Measurements from ENCODE around the gene RPP21.
A peak's percentile ranks its signal among the peaks of the same experiment; 100 is the strongest.
"Not testable (repeated sequence)": the region's sequence is repeated elsewhere in the genome, so short reads cannot be mapped to it uniquely, and the experiment has no call there.

RPP21 gene

DNA sequence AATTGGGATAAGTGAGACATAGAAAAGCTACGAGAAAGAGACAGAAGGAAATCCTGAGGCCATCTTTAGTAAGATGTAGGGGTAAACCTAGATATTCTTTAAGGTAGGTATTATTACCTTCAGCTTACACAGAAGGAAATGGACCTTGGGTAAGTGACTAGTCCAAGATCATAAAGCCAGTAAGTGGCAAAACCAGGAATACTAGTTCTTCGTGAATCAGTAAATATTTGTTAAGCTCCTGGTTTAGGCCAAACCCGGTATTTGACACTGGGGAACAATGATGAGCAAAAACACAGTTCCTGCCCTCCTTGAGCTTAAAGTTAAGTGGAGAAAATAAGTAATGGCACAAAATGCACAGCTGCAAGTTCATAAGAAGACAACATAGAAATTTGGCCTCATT, 13.0 kb upstream of the RPP21 start:
- no peak for DNase-seq

DNA sequence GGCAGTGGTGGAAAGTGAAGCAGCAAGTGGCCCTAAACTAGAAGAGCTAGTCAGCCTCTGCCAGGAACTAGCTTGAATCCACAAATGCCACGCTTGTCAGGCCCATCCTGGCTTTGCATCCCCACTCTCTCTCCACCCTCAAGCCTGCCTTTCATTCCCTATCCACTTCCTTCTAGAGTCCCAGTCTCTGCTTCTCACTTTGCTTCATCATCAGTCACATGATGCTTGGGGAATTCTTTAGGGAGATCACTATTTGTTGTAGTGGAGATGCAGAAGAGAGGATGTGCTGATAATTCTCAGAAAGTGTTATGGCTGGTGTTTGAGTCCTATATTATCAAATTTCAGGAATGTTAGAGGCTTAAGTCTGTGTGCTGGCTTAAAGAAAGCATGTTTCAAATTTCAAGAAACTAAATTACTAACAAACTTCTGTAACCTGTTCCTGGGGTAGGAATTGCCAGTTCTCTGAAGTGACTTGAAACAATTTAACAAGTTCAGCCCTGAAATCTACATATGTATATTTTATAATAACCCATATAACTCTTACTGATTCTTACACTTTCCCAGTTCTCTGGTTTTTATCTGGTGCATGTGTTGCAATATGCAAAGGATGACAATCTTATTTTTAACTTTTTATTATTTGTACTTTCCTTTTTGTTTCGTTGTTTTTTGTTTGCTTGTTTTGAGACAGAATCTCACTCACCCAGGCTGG, 10.7 kb upstream of the RPP21 start:
- no peak for DNase-seq

DNA sequence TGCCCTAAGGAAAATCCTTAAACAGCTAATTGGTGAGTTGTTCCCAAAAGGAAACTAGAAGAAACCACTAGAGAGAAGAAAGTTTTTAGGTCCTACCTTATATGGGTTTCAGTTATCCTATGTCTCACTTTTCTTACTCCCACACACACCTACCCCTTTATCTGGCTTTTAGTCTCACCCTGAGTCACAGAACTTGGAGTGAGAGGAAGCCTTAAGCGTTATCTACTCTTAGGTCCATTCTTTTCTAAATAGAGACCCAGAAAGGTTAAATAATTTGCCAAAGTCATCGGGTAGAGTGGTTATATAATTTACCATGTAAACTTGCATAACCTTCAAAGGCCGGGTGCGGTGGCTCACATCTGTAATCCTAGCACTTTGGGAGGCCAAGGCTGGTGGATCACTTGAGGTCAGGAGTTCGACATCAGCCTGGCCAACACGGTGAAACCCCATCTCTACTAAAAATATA, 4.3 kb upstream of the RPP21 start:
- DNase-seq, result no peak

DNA sequence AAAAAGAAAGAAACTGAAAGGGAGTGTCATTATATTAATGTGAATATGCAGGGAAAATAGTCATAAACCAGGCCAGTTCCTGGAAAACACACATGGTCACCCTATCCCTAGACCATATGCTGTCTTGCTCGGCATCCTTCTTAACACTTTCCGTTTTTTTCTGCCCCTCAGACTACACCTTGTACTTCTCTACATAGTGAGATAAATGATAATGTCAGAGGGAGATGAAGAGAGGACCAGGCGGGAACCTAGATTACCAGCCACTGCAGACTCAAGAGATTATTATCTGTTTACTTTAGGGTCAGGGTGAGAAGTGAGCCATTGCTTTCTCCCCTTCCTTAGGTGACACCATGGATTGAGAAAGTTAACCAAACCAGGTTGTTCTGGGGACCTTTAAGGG, 3.7 kb upstream of the RPP21 start:
- DNase-seq, result no peak

DNA sequence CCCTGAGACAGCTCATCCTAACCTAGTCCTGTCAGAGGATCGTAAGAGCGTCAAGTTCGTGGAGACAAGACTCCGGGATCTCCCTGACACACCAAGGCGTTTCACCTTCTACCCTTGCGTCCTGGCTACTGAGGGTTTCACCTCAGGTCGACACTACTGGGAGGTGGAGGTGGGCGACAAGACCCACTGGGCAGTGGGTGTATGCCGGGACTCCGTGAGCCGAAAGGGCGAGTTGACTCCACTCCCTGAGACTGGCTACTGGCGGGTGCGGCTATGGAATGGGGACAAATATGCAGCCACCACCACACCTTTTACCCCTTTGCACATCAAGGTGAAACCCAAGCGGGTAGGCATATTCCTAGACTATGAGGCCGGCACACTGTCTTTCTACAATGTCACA, 3.2 kb upstream of the RPP21 start:
- DNase-seq, result no peak

DNA sequence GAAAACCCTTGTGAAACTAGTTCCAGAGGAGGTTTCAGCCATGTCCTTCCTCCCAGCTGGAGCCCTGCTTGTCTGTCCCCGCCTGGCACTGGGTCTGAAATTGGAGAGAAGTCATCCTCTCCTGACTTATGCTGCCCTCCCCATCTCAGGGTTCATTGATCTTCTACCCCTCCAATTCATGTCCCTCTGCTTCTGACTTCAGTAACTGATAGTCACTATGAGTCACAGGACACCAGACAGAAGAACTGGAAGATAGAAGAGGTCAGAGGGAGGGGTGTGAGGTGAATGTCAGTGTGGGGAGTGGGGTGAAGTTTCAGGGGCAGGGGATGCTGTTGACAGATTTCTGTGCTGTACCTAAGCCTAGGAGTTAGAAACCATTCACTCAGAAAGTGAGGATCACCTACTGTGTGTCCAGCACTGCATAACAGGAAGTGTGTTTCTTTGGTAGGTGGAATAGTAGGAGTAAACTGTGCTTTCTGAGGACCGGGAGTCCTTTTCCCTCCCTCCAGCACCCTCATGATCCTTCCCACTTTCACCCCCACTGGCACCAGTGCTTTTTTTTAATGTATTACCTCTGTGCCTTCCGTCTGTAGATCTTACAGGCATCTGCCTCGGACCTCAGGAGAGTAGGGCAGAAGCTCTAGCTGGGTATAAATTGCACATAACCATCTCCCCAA, 627 bp upstream of the RPP21 start:
- no peak for DNase-seq

DNA sequence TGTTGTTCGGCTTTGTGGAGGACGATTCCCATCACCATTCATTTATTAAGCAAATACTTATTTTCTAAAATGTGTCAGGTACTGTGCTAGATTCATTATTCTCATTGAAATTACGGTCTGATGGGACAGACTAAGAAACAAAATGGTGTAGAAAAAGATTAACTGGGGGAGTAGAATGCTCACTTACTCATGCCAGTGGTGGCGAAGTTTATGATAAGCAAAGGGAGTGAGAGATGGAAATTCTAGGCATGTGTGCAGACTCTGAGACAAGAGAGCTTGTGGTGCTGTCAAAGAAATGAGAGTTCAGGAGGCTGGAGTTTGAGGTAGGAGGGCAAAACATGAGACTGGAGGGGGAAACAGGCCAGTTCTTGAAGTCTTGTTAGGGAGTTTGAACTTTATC, 896 bp downstream of the RPP21 start:
- DNase-seq, result no peak

DNA sequence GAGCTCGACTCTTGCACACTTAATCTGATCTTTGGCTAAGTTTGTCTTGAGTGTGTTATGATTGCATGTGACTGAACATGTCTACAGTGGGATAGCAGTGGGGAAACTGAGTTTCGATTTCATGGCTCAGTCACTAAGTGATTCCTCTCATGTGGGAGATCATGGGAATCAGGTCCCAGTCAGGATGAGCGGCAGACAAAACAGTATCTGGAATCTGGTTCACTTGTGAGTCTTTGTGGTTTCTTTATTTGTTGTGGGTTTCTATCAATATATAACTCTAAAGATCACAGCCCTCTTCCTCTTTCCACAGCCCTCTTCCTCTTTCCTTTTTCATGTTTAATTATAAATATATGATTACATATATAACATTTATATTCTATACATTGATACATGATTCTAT, 4.0 kb downstream of the RPP21 start:
- no peak for DNase-seq

DNA sequence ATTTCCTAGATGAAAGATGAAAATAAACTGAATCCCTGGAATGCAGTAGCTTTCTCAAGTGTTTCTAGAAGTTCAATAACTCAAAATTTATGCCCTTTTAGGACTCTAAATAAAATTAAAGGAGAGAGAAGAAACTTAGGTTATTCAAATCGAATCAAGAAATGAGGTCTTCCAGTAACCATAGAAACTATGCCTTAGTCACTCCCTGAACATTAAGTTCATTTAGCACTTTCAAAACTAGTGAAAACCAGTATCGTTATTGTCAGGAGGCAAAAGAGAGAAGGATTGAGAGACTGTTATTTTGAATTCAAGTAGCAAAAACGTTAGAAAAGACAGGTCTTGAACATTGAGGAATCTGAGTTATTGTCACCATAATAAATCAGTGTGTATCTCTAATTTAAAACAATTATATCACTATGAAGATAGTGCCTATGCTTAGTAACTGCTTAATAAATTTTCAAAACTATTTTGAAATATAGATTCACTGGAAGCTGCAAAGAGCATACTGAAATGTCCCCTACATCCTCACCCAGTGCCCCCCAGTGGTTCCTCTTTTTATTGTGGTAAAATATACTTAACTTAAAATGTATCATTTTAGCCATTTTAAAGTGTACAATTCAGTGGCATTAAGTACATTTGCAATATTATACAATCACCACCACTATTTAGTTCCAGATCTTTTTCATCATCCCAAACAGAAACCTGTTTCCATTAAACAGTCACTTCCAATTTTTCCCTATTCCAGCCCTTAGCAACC, 4.6 kb downstream of the RPP21 start:
- peak; percentile 33 to 36 for DNase-seq

DNA sequence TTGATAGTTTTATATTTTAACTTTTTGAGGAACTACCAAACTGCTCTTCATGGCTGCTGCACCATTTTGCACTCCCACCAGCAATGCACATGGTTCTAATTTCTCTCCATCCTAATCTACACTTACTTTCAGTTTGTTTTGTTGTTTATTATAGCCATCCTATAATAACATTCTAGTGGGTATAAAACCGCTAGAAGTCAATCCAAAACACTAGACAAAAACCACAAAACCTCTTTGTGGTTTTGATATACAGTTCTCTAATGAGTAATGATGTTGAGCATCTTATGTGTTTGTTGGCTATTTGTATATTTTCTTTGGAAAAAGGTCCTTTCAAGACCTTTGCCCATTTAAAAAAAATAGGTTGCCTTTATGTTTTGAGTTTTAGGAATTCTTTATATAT, 5.6 kb downstream of the RPP21 start:
- no peak for DNase-seq

DNA sequence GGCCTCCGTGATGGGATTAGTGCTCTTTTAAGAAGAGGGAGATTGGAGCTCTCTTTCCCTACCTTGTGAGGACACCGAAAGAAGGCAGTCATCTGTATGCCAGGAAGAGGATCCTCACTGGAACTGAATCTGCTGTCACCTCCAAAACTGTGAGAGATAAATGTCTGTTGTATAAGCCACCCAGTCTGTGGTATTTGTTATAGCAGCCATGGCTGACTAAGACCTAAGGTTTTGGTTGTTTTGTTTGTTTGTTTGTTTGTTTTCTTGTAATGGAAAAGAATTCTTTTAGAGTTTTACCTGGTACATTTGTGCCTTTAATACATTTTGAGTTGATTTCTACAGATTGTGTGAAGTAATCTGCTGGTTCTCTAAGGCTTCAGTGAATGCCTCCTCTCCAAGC, 7.6 kb downstream of the RPP21 start:
- no peak for DNase-seq

DNA sequence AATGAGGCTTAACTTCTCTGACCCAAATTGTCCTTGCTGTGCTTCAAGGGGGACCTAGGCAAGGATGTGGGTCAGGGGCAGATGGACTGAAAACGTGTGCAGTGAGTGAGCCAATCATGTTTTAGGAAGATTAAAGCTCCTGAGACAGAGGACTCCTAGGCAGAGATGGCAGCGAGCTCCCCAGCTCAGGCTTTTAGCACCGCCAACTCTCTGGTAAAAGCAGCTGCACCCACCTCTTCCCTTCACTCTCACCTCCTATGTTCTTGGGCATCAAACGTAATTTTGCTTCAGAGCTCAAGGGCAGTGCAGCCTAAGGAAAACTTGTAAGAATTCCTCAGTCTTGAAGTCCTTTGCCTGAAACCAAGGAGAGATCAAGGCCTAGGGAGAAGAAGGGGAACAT, 10.3 kb downstream of the RPP21 start:
- no peak for DNase-seq

DNA sequence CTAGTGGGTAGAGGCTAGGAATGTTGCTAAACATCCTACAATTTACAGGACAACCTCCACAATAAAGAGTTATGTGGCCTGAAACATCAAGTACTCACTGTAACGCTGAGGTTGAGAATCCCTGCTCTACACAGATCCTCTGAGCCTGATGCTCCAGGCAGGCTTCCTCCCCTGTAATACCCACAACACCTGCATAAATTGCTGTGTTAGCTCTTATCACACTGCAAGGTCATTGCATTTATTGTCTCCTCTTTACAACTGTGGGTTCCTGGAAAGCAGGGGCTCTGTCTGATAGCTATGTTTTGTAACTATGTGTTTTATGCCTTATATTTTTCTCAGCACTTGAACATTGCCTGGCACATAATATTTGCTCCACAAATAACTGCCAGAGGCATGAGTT, 11.6 kb downstream of the RPP21 start:
- no peak for DNase-seq

DNA sequence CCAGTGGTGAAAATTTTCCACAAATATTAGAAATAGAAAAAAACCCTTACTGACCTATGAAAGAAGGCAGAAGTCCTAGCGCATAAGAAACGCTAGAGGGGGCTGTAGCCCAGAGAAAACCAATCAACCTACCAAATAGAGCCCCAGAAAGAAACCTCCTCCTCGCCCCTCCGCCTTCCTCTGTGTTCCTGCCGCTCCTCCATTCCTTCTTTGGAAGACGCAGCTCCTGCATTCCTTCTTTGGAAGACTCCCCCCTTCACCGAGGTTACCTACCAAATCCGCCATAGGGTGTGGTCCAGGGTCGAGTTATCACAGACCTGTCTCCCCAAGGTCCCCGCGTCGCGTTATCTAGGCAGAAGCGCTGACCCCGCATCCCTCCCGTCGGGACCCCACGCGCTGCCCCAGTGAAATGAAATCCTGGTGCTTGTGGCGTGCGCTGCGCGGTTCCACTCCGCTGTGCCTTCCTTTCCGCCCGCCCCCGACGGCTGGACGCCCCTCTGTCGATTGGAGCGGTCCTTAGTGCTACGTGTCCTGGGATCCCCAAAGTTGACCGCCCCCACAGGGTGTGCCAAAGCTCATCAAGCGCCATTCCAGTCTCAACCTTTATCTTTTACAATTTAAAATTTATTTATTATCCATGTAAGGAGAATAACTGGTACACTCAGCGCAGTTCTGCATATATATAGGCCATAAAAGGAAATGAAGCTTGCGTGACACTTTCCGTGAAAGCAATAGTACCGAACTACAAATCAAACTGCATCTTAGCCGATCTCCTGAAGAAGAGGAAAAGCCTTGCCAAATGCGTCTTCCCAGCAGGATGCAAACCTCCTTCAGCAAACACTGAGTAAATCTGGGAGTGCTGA, 13.0 kb downstream of the RPP21 start:
- DNase-seq, result peak; percentile 75 to 81

DNA sequence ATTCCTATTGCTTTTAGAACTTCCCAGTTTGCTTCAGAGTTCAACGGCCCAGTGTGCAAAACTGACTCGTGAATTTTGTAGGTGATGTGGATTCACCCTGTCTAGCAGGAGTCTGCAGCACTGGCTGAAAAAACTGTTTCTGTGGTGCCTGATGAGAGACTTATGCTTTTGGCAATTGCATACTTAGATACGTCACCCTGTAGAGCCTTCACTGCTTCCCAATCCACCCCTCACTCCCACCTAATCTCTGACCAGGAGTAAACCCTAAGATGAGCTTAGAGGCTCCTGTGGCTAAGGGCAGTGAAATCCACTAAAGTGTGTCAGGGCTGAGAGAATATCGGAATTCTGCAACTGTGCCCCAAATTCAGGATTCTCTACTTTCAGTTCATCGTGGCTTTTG, 14.3 kb downstream of the RPP21 start:
- no peak for DNase-seq

DNA sequence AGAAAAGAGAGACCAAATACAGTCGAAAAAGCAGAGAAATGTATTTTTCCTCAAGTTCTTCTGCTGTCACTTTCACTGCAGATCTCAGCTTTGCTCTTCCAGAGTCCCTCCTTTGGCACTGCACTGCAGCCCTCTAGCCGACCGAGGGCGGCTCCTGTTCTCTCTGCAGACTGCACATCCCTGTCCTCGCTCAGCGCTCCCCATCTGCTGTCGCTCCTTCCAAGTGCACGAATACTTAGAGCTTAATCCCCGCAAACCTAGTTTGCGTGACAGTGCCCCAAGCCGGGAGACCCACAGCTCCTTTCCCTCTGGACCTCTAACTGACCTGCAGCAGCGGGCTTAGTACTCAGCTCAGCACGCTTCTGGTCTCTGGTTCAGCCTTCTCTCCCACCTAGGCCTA, 15.2 kb downstream of the RPP21 start:
- no peak for DNase-seq

DNA sequence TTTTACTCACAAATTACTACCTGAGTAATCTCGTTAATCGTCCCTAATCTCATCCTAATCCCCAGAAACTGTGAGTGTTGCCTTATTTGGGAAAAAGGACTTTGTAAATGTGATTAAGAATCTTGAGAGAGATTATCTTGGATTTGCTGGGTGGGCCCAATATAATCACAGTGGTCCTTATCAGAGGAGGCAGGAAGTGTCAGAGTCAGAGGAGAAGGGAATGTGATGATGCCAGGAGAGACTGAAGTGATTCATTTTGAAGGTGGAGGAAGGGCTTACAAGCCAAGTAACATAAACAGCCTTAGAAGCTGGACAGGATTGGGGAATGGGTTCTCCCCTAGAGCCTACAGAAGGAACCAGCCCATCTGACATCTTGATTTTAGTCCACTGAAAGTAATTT, 16.7 kb downstream of the RPP21 start:
- no peak for DNase-seq

DNA sequence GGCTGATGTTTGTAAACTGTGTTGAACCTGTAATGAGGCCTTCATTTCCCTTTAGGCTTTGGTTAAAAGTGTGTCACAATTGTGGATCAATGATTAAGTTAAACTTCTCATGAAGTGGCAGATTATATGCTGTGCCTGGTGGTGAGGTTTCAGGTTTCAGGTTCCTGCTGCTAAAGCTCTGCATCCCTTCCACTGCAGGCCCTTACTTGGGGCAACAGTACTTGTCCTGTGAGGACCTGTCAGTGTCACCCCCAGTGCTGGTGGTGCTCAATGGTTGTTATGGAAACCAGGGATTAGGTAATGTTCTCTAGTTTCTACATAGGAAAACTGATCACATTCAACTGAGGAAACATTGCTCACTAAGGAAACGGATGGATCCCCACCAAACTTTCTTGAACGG, 18.5 kb downstream of the RPP21 start:
- no peak for DNase-seq

DNA sequence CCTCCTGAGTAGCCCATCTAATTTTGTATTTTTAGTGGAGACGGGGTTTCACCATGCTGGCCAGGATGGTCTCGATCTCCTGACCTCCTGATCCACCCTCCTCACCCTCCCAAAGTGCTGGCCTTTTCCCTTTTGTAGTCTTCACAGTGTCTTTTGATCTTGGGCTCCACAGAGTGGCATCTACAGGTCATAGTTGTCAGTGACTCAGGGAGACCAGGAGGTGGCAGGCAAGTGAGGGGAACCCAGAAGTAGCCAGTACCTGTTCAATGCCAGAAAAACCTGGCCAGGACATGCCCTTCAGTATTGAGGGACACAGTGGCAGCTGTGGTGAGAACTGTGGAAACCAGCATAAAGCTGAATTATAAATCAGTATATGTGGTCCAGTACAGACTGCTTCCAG, 19.6 kb downstream of the RPP21 start:
- DNase-seq, result peak in 1 of 2 experiments; percentile 25

DNA sequence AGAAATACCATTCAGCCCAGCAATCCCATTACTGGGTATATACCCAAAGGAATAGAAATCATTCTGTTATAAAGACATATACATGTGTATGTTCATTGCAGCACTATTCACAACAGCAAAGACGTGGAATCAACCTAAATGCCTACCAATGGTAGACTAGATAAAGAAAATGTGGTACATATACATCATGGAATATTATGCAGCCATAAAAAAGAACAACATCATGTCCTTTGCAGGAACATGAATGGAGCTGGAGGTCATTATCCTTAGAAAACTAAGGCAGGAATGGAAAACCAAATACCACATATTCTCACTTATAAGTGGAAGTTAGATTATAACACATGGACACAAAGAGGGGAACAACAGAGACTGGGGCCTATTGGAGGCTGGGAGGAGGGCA, 24.3 kb downstream of the RPP21 start:
- DNase-seq, result not testable (repeated sequence)

DNA sequence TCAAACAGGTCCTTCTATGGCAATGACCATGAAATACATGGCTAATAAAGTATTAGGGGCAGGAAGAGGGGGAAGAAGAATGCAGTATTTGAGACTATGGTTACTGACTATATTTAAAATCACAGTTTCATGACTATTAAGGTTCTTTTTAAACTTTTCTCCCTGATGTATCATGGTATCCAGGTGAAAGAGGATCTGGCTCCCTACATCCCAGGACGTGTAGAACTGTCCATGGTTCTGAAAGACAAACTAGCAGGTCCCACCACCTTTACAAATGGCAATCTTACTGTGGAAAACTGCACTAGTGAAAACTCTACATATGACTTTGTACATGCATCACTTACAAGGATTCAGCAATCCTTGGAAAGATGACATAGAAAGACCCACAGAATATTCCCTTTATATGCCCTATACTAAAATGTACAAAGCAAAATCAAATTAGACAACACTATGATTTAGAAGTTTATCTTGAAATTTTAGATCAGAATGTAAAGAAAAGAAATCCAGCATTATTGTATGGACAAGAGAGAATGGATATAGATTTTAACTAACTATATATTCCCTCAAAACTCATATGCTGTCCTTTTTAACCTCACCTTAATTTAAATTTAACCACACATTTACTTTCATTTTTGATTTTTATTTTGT, 33.5 kb downstream of the RPP21 start:
- peak in 1 of 2 experiments; percentile 6 for DNase-seq

DNA sequence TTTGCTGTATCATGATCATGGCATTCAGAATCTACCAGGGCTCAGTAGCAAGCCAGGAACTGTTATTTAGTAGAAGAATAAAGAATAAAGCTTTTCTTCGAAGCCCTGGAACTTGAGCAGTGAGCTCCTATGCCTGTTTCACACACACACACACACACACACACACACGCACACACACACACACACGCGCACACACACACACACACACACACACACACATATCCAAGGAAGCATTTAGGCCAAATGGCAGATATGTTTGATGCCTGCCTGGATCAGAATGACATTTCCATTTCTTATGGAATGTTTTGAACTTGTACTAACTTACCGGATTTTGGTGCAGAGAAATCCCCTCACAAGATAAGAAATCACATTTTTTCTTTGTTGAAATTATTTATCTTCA, 35.5 kb downstream of the RPP21 start:
- no peak for DNase-seq

DNA sequence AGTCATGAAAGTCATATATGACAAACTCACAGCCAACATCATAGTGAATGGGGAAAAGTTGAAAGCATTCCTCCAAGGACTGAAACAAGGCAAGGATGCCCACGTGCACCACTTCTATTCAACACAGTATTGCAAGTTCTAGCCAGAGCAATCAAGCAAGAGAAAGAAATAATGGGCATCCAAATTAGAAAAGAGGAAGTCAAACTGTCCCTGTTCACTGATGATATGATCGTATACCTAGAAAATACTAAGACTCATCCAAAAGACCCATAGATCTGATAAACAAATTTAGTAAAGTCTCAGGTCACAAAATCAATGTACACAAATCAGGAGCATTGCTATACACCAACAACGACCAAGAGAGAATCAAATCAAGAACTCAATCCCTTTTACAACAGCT, 41.2 kb downstream of the RPP21 start:
- DNase-seq, result no peak
